ENCODE measurements around the gene FBXW9.

FBXW9 gene

DNA sequence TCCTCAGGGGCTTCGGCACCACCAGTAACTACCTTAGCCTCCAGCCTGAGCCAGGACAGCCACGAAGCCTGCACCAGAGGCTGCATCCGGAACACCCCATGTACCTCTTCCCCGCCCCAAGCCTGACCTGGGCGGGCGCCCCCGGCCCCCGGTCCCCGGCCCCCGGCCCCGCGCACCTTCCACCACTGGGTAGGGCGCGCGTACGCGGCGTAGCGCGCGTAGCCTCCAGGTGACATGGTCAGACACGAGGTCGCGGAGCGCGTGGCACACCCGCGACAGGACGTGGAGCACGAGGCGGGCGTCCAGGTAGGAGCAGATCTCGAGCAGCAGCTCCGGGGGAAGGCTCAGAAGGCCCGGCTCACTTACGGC, 450 bp downstream of the FBXW9 start:
- DNase-seq (ENCODE audit: extremely low spot score) = no peak
- POLR2A ChIA-PET = interaction anchor here (0.6 to 1.8 kb wide), 4 partner anchors 15 to 41 kb away, joined by 3 to 6 read pairs (median 4); partner anchors contain the start of gene GET3
- CTCF ChIA-PET = interaction anchor here (1.8 kb wide), 1 partner anchor 71 kb away, joined by 4 read pairs; no protein-coding TSS in a partner anchor
- TF ChIP-seq ARNT (IDR thresholded peaks at IDR 0.05) = no peak
- TF ChIP-seq FOXA1 (IDR thresholded peaks at IDR 0.05) = no peak

DNA sequence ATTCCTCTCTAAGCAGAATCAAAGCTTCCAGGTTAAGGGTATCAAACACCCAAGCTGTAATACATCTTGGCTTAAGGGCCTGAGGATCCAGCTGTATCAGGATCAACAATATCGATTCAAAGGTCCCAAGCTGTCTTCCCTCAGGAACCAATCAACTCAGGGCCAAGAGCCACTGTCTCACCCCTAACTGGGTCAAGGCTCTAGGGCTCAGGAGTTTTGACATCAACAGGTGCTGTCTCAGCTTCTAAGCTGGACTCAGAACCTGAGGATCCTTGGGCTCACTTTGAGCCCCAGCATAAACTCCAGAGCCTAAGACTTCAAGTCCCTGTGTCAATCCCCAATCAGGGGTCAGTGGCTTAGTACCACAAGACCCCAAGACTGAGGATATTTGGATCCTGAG, 917 bp downstream of the FBXW9 start:
- CTCF ChIA-PET = no interaction called here
- no peak for DNase-seq (ENCODE audit: extremely low spot score)
- no peak for TF ChIP-seq ELF4 (IDR thresholded peaks at IDR 0.05)
- TF ChIP-seq CTBP1 (IDR thresholded peaks at IDR 0.05; ENCODE audit: borderline replicate concordance) = no peak
- TF ChIP-seq FOXK2 (IDR thresholded peaks at IDR 0.05) = no peak
- no peak for TF ChIP-seq SUZ12 (IDR thresholded peaks at IDR 0.05)
- TF ChIP-seq SP1 (IDR thresholded peaks at IDR 0.05) = no peak
- no peak for TF ChIP-seq L3MBTL2 (conservative IDR thresholded peaks at IDR 0.05)
- no peak for TF ChIP-seq HDGF (IDR thresholded peaks at IDR 0.05; ENCODE audit: borderline replicate concordance)
- POLR2A ChIA-PET = interaction anchor here (1.6 kb wide), 1 partner anchor 27 kb away, joined by 3 read pairs; no protein-coding TSS in a partner anchor

DNA sequence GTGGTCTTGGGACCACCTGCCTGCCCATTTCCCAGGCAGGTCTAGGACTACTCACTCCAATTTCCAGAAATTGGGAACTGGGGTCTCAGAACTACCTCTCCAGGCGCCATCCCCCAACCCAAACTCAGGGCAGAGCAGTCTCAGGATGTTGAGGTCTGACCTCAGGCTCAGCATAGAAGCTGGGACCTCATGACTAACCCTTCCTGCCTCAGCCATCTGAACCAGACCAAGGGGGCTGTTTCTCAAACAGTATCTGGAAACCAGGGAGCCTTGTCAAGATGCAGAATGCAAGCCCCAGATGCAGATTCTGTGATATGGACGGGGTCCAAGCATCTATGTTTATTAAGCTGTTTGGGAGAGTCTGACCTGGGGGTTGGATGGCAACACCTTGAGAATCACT, 1.3 kb downstream of the FBXW9 start:
- TF ChIP-seq HDGF (IDR thresholded peaks at IDR 0.05; ENCODE audit: borderline replicate concordance) (no peak), FOXK2 (IDR thresholded peaks at IDR 0.05) (no peak), ELF4 (IDR thresholded peaks at IDR 0.05) (no peak), TARDBP (IDR thresholded peaks at IDR 0.05) (no peak), NFRKB (IDR thresholded peaks at IDR 0.05) (no peak), SP1 (IDR thresholded peaks at IDR 0.05) (no peak), L3MBTL2 (conservative IDR thresholded peaks at IDR 0.05) (no peak)
- CTCF ChIA-PET = no interaction called here
- POLR2A ChIA-PET = interaction anchor here (1.6 kb wide), 1 partner anchor 27 kb away, joined by 3 read pairs; no protein-coding TSS in a partner anchor
- DNase-seq (ENCODE audit: extremely low spot score) = no peak

DNA sequence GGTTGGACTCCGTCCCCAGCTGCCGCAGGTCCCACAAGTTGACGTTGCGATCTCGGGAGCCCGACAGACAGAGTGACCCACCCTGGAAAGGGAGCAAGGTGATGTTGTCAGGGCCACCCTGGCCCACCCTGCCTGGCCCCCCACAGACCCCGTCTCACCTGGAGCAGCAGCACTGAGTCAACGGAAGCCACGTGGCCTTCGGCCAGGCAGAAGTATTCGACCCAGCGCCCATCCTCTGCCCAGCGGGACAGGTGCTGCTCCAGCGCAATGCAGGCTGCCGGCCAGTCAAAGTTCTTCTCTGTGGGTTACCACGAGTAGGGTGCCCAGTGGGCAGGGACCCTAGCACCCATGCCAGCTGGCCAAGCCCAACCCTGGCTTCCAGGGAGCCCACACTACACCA, 1.8 kb downstream of the FBXW9 start:
- POLR2A ChIA-PET = no interaction called here
- no peak for TF ChIP-seq ZNF384 (IDR thresholded peaks at IDR 0.05)
- no peak for TF ChIP-seq FOXM1 (IDR thresholded peaks at IDR 0.05; ENCODE audit: borderline replicate concordance)
- TF ChIP-seq L3MBTL2 (conservative IDR thresholded peaks at IDR 0.05) = no peak
- TF ChIP-seq FOXA1 (IDR thresholded peaks at IDR 0.05) = no peak
- no peak for TF ChIP-seq ARNT (IDR thresholded peaks at IDR 0.05)
- TF ChIP-seq TARDBP (IDR thresholded peaks at IDR 0.05) = no peak
- TF ChIP-seq FOXK2 (IDR thresholded peaks at IDR 0.05) = no peak
- TF ChIP-seq SP1 (IDR thresholded peaks at IDR 0.05) = no peak
- no peak for TF ChIP-seq HDGF (IDR thresholded peaks at IDR 0.05; ENCODE audit: borderline replicate concordance)
- TF ChIP-seq LEF1 (IDR thresholded peaks at IDR 0.05; ENCODE audit: borderline replicate concordance) = no peak
- no peak for TF ChIP-seq NFRKB (IDR thresholded peaks at IDR 0.05)
- TF ChIP-seq ELF4 (IDR thresholded peaks at IDR 0.05) = no peak
- TF ChIP-seq BHLHE40 (IDR thresholded peaks at IDR 0.05; ENCODE audit: borderline replicate concordance) = no peak
- CTCF ChIA-PET = no interaction called here
- no peak for DNase-seq (ENCODE audit: extremely low spot score)

DNA sequence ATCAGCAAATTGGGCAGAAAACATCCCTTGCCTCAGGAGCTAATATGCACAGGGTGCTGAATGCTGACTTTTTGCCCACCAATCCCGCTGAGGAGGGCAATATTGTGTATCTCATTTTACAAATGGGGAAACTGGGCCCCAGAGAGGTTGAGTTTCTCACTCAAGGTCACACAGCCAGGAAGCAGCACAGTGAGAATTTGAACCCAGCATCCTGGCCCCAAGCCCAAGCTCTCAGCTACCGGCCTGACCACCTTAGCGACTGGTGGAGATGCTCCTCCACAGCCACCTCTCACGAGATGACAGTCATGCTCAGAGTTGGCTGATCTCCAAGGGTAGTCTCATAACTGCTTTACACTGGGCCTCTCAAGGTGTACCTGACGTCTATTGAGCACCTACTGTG, 3.5 kb downstream of the FBXW9 start:
- TF ChIP-seq ZNF384 (IDR thresholded peaks at IDR 0.05) = no peak
- TF ChIP-seq FOXA1 (IDR thresholded peaks at IDR 0.05) = no peak
- TF ChIP-seq SP1 (IDR thresholded peaks at IDR 0.05) = no peak
- TF ChIP-seq CTBP1 (IDR thresholded peaks at IDR 0.05; ENCODE audit: borderline replicate concordance) = no peak
- CTCF ChIA-PET = no interaction called here
- DNase-seq (ENCODE audit: extremely low spot score) = no peak
- POLR2A ChIA-PET = interaction anchor here (1.3 kb wide), 1 partner anchor 12 kb away, joined by 3 read pairs; no protein-coding TSS in a partner anchor

DNA sequence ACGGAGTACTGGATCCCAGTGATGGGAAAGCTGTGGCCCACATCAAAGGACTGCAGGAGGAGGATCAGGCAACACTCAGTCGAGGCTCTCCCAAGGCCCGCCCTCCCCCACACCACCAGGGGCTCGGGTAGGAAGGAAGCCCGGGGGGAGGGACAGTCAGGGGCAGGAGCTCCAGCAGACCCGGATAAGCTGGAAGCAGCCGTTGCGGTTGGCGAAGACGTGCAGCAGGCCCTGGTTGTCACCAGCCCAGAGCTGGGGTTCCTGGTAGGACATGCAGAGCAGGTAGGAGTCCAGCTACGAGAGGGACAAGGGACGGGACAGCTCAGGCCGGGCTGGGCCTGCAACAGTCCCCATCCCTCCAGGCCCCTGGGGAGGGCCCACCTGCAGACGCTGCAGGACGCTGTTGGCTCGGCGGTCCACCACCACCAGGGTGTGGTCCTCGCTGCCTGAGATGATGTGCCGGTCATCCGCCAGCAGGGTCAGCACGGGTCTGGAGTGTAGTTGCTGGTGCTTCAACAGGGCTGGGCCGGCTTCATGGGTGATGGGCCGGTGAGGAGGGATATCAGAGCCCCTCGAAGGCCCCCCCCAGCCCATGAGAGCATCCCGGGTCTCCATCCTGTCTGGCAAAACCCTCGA, 6.7 kb downstream of the FBXW9 start:
- CTCF ChIA-PET = no interaction called here
- POLR2A ChIA-PET = no interaction called here

DNA sequence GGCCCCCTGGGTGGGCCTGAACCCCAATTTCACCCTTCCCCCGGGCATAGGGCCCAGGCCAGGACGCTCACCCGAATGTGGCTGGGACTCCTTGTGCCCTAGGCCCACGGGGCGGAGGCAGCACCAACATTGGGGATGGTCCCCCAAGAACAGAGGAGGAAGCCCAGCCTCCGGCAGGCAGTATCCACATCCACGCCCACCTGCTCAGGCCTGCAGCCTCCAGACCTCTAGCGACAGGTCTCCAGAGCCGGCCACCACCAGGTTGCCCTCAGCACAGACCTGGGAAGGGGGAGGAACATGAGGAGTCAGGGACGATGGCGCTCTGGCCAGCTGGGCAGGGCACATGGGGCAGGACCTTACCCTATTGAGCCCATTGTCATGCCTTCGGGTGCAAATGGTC, 7.4 kb downstream of the FBXW9 start:
- ChIA-PET CTCF (no interaction called here), POLR2A (no interaction called here)
- TF ChIP-seq ELF4 (IDR thresholded peaks at IDR 0.05) (no peak), BHLHE40 (IDR thresholded peaks at IDR 0.05; ENCODE audit: borderline replicate concordance) (no peak), NFRKB (IDR thresholded peaks at IDR 0.05) (no peak), LEF1 (IDR thresholded peaks at IDR 0.05; ENCODE audit: borderline replicate concordance) (no peak)
- DNase-seq (ENCODE audit: extremely low spot score) = no peak

More for the DNA sequence above, 6.7 kb downstream of the FBXW9 start:
- TF ChIP-seq LEF1 (IDR thresholded peaks at IDR 0.05; ENCODE audit: borderline replicate concordance) (no peak), CTBP1 (IDR thresholded peaks at IDR 0.05; ENCODE audit: borderline replicate concordance) (no peak), ZNF384 (IDR thresholded peaks at IDR 0.05) (no peak), FOXA1 (IDR thresholded peaks at IDR 0.05) (no peak), HDGF (IDR thresholded peaks at IDR 0.05; ENCODE audit: borderline replicate concordance) (no peak), FOXK2 (IDR thresholded peaks at IDR 0.05) (no peak), SUZ12 (IDR thresholded peaks at IDR 0.05) (no peak), SP1 (IDR thresholded peaks at IDR 0.05) (no peak), L3MBTL2 (conservative IDR thresholded peaks at IDR 0.05) (no peak), FOXM1 (IDR thresholded peaks at IDR 0.05; ENCODE audit: borderline replicate concordance) (no peak), TARDBP (IDR thresholded peaks at IDR 0.05) (no peak), ELF4 (IDR thresholded peaks at IDR 0.05) (no peak), NFRKB (IDR thresholded peaks at IDR 0.05) (no peak), BHLHE40 (IDR thresholded peaks at IDR 0.05; ENCODE audit: borderline replicate concordance) (no peak), ARNT (IDR thresholded peaks at IDR 0.05) (no peak)
- TF ChIP-seq, protein P1, sequence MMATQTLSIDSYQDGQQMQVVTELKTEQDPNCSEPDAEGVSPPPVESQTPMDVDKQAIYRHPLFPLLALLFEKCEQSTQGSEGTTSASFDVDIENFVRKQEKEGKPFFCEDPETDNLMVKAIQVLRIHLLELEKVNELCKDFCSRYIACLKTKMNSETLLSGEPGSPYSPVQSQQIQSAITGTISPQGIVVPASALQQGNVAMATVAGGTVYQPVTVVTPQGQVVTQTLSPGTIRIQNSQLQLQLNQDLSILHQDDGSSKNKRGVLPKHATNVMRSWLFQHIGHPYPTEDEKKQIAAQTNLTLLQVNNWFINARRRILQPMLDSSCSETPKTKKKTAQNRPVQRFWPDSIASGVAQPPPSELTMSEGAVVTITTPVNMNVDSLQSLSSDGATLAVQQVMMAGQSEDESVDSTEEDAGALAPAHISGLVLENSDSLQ (IDR thresholded peaks at IDR 0.05) = no peak
- DNase-seq (ENCODE audit: extremely low spot score) = no peak

DNA sequence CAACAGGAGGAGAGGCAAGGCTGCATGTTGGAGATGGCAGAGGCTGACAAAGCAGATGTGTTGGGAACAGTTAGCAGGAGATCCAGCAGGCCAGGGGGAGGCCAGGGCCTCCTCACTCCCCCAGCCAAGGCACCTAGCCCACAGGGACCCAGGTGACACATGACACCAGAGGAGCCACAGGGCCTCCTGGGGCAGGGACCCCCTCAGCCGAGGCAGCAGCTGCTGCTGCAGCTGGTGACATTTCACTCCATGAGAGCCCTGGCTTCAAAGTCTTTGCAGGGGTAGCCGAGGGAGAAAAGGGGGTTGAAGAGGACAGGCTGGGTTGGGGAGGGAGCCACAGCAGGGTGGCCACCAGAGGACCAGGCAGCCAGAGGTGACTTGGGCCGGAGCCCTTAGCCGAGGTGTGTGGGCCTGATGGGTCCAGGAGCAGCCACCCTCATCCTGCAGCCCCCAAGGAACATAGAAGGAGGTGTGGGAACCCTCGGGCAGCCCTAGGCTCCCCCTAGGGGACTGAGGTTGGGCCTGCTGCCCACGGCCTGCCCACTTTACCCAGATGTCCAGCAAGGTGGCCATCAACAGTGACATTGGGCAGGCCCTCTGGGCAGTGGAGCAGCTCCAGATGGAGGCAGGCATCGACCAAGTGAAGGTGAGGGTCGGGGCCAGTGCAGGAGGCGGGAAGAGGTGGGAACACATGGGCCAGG, 8.8 kb downstream of the FBXW9 start, which contains the start of gene GNG14:
Gene GNG14 (plus strand): TSS at position 503 of the 701 bp plus-strand sequence. CDS start 51 bp downstream, at position 554.
- ChIA-PET CTCF (no interaction called here), POLR2A (no interaction called here)

More for the DNA sequence above, 8.8 kb downstream of the FBXW9 start, which contains the start of gene GNG14:
- DNase-seq (ENCODE audit: extremely low spot score) = no peak
- TF ChIP-seq HDGF (IDR thresholded peaks at IDR 0.05; ENCODE audit: borderline replicate concordance) = no peak
- no peak for TF ChIP-seq ARNT (IDR thresholded peaks at IDR 0.05)
- no peak for TF ChIP-seq FOXA1 (IDR thresholded peaks at IDR 0.05)
- TF ChIP-seq TARDBP (IDR thresholded peaks at IDR 0.05) = no peak

Measured in HEK293T (cell line).